DMS153 (cell line): ENCODE measurements around the gene AMDHD2.
A peak's percentile ranks its signal among the peaks of the same experiment; 100 is the strongest.

Experiments
- DNase-seq: peaks from one replicate; lab custom pipeline; 2025; lab: John Stamatoyannopoulos, UW

The AMDHD2 gene

DNA sequence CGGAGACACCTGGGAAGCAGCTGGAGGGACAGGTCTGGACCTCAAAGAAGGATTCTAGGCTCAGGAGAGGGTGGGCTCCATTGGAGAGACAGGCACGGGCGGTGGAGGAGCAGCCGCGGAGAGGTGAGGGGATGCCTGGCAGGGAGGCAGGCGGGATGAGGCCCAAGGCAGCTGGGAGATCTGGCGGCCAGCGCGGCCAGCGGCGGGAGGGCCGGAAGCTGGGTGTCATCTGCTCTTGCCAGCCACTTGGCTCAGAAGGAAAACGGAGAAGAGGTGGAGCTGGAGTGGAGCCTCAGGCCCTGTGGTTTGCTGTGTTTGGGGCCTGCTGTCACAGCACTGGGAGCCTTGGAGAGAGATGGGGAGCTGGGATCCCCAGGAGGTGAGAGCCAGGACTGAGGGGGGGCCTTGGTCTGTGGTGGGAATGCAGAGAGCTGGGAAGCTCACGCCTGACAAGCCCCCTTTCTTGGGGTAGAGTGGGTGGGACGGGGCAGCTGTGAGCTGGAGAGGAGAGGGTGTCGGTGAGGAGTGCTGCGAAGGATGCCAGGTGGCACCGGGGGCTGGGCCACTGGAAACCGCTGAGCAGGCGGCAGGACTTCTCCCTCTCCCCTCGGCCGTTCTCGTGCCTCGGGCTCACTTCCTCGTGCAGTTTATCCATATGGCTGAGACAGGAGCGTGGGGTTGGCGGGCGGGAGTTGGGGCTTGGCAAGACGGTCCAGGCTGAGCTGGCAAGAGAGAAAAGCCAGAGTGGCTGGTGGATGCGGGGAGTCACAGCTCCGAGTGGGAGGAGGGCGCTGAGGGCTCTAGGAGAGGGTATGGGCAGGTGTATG lies 37.2 kb upstream of the AMDHD2 start:
- peak; percentile 45 for DNase-seq

DNA sequence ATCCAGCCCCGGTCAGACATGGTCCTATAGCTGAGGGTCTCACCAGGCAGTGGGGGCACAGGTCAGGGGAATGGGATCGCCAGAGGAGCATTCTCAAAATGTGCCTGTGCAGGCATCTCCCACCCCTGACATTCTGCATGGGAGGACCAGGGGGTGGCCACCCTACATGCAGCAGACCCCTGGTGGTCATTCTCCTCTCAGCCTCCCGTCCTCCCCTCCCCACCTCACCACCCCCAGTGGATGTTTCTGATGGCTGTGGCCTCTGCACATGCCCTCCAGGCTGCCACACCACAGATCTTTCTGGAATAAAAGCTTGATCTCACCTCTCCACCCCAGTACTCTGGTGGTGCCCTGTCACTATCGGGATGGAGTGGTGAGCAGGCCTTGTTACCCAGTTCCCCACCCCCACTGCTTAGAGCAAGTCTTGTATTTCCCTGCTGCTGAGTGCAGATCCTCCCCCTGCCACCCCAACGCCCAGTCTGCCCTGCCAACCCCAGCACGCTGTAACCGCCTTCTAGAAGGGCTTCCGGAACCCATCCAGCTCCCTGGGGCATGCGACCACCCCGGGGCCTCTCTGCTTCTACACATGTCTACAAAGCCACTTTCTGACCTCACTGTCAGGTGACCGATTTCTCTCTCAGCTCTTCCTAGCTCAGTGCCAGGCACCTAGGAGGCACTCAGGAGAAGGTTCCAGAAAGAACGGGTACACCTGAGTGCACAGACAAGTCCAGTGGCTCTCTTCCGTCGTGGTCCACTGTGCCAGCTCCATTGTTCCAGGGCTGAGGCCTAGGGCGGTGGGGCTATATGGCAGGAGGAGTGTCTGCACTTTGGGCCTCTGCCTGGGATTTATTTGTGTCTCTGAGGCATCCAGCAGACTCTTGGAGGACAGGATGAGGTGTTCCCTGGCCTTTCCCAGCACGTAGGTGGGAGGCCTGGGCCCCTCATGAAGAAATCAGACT lies 36.0 kb upstream of the AMDHD2 start:
- no peak for DNase-seq

DNA sequence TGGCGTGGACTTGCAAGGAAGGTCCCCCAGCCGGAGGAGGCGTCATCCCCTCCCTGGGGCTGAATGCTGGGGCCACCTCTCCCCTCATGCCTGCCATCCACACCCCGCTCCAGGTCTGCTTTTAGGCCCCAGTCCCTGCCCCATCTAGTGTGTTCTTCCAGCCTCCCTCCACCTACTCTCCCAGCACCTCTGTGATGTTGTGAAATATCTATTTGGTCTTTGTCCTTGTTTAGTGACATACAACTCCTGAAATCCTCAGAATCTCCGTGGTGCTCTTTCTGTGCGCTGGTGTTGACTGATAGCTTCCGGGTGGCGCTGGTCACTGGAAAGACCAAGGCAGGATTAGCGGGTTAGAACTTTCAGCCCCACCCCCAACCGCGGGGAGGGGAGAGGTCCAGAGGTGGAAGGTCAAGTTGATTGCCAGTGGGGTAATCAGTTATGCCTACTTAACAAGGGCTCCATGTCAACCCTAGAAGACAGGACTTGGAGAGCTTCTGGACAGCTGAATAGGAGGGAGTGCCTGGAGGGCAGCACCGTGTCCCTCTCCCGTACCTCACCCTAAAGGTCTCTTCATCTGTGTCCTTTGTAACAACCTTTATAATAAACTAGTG lies 35.2 kb upstream of the AMDHD2 start:
- no peak for DNase-seq

DNA sequence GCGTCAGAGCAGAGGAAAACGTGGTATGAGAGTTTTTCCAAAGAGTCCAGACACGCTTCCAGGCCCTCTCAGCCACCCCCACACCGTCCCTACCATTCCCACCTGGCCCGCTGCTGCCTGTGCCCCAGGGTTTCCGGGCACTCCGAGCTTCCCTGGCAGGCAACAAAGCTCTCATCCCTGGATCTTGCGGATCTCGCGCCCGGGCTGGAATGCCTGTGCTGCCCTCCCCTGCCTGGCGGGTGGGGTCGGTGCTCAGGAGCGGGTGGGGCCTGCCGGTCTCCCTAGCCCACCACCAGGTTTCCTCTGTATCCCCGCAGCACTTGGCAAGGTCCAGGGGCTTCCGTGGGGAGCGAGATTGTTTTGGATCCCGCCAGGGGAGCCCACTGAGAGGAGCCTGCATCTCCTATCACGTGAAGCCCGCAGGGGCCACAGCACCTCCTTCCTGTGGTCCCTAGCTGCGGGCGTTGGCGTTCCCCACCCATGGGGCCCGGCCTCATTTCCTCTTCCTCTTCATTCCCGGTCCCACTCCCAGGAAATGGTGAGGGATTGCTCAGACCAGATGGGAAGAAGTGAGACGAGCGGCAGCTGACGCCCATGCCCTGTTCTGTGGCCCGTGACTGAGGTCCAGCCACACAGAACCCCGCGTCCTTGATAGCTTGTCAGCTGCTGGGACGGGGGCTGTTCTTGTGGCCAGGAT lies 34.2 kb upstream of the AMDHD2 start:
- no peak for DNase-seq

DNA sequence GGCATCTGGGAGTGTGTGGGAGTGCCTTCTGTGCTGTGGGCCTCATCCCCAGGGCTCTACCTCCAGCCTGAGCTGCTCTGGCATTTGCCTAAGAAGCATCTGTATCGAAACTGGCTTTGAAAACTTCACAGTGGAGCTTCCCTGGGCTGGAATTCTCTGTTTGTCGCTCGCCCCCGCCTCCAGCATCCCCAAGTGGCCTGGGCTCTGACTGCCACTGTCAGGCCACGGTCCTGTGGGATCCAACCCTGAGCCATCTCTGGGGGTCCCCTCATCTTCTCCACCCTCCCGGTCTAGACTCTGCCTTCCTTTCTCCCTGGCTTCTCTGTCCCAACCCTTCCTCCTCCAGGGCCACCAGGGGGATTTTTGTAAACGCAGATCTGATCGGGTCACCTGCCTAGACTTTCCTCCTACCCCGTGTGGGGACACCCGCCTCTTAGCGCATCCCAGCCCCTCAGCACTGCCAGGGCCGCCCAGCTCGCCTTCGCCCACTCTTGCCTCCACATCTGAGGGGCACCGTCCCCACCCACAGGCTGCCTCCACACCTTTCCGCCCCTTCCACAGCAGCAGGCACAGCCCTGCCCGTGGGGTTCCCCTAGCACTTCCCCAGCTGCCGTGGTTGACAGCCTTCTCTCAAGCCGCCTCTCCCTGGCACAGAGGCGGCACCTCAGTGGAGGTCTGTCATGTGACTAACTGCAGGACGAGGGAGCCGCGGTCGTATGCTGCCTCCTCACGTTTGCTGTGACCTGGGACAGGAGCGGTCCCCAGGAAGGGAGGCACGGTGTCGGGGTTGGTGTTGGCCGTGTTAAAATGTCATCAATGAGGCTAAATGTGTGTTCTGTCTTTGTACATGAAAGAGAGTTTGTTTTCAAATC lies 33.3 kb upstream of the AMDHD2 start:
- no peak for DNase-seq

DNA sequence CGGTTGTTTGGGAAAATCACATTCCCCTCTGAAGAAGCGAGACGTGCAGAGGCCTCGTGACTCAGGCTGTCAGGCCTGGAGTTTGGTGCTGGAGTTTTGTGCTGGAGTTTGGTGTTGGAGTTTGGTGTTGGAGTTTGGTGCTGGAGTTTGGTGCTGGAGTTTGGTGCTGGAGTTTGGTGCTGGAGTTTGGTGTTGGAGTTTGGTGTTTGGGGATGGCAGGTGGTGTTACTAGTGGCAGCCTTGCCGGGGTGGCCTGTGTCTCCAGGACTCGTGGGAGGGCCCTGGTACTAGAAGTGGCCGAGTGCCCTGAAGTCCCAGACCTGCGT lies 32.7 kb upstream of the AMDHD2 start:
- no peak for DNase-seq

DNA sequence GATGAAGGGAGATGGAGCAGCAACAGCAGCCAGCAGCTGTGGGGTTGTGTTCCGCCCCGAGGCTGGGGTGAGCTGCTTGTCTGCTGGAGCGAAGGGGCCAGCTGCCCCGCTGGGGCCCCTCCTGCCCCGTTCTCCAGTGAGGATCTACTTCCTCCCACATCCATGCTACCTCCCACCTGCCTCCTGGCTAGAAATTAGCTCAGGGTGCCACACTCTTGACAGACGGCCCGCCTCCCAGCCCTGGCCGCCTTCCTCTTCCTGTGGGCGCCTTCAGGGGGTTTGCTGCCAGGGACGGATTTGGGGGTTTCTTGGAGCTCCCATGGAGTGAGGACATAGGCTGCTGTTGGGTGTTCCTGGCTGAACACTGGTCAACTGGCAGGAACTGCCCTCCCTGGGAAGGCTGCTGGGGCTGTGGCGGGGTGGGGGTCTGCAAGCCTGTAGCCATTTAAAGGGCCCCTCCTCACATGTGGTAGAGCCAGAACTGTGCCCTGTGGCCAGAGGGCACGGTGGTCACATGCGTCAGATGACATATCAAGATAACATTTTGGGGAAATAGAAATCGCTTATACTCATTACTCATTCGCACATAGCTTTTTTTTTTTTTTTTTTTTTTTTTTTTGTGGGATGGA lies 32.2 kb upstream of the AMDHD2 start:
- DNase-seq, result no peak

DNA sequence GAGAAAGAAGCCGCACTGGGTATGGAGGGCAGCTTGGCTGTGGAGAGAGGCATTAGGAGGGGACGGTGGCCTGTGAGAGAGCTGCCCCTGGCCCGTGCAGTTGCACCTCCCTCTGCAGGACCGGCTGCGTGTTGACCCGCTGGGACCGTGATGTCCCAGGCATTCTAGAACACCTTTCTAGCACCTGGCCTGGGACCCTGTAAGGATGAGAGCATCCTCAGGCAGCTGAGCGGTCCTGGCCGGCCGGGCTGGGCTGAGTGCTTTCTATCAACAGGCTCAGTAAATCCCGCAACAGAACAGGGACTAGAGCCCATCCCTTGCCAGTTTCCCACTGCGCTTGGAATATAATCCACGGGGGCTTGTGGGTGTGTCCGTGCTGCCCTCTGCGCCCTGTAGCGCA lies 30.6 kb upstream of the AMDHD2 start:
- DNase-seq, result no peak

DNA sequence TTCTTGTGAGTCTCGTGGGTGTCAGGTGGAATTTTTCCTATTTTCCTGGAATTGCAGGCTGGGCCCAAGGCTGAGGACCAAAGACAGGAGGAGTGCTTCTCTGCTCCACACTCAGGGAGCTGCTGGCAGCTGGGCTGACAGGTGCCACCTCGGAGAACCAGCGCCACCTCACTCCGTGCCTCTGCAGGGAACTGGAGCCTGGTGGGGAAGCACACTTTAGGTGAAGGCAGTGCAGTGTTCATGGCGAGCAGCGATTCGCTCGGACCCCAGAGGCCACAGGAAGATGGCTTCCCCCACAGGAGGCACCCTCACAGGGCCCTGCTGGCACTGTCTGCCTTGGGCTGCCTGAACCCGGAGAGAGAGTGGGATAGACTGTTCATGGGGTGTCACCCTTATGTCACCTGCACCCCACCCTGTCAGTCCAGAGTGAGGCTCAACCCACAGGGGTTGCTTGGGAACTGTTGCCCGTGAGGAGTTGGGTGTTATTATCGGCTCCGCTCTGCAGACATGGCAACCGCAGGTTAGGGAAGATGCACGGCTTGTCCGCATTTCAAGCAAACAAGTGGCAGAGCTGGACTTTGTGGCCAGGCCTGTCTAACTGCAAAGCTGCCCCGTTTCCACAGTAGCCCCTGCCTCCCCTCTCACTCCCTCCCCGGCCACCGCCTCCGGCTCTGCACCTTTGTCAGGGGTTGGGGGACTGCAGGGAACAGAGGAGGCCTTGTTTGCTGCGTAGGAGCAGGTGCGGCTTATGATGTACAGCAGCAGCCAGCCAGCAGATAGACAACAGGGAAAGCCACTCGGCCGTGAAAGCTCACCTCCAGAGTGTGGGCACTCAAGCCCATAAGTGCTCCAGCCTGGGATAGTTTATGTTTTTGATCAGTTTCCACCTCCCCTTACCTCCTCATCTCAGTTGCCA lies 29.7 kb upstream of the AMDHD2 start:
- DNase-seq, result no peak

DNA sequence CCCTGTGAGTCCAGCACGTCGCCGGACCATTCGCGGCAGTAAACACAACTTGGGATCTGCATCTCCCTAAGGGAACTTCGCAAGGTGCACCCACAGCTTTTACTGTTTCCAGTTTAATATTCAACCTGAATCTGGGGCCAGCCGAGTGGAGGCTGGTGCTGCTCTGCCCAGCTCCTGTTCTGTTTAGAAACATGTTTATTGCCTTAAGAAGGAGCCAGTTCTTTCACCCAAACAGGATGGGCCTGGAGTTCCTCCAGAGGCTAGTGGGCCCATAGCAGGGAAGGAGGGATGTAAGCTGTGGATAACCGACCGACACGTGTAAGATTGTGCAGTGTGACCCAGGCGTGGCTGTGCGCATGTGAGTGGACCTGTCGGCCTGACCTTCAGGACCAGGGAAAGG lies 27.9 kb upstream of the AMDHD2 start:
- no peak for DNase-seq

DNA sequence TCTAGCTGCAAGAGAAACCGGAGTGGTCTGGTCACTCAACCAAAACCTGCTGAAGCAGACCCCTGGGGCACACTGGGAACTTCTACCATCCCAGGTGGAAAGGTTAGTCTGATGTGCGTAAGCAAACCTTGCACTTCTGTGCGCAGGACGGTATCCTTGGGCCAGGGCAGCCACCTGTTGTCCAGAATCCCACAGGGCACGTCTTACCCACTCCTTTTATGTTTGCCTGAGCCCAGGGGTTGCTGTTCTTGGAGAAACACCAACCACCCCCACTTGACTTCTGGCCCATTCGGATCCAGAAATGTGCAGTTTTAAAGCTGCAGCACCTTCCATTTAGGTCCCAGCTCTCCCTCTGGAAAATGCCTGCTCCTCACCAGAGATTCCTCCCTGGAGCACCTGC lies 26.6 kb upstream of the AMDHD2 start:
- DNase-seq, result no peak

DNA sequence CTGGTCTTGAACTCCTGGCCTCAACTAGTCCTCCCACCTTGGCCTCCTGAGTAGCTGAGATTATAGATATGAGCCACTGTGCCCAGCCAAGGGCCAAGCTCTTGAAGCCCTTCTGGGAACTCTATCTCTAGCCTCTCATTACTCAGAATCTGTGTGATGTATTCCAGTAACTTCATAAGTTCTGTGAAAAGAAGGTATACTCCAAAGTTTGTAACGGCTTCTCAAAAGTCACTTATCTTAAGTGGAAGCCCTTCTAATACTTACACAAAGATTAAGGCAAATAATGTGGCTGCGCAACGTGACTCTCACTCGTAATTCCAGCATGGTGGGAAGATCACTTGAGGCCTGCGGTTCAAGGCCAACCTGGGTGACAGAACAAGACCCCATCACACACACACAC lies 25.6 kb upstream of the AMDHD2 start:
- DNase-seq, result no peak

DNA sequence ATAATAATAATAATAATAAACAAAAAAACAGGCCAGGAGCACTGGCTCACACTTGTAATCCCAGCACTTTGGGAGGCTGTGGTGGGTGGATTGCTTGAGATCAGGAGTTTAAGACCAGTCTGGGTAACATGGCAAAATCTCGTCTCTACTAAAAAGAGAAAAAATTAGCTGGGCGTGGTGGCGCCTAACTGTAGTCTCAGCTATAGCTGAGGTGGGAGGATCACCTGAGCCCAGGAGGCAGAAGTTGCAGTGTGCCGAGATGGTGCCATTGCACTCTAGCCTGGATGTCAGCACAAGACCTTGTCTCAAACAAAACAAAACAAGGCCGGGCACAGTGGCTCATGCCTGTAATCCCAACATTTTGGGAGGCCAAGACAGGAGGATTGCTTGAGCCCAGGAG lies 25.1 kb upstream of the AMDHD2 start:
- no peak for DNase-seq

DNA sequence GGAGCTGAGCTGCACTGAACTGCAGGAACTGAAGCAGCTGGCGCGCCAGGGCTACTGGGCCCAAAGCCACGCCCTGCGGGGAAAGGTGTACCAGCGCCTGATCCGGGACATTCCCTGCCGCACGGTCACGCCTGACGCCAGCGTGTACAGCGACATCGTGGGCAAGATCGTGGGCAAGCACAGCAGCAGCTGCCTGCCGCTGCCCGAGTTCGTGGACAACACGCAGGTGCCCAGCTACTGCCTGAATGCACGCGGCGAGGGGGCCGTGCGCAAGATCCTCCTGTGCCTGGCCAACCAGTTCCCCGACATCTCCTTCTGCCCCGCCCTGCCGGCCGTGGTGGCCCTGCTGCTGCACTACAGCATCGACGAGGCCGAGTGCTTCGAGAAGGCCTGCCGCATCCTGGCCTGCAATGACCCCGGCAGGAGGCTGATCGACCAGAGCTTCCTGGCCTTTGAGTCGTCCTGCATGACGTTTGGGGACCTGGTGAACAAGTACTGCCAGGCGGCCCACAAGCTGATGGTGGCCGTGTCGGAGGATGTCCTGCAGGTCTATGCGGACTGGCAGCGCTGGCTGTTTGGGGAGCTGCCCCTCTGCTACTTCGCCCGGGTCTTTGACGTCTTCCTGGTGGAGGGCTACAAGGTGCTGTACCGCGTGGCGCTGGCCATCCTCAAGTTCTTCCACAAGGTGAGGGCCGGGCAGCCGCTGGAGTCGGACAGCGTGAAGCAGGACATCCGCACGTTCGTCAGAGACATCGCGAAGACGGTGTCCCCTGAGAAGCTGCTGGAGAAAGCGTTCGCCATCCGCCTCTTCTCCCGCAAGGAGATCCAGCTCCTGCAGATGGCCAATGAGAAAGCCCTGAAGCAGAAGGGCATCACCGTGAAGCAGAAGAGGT lies 23.7 kb upstream of the AMDHD2 start:
- no peak for DNase-seq

DNA sequence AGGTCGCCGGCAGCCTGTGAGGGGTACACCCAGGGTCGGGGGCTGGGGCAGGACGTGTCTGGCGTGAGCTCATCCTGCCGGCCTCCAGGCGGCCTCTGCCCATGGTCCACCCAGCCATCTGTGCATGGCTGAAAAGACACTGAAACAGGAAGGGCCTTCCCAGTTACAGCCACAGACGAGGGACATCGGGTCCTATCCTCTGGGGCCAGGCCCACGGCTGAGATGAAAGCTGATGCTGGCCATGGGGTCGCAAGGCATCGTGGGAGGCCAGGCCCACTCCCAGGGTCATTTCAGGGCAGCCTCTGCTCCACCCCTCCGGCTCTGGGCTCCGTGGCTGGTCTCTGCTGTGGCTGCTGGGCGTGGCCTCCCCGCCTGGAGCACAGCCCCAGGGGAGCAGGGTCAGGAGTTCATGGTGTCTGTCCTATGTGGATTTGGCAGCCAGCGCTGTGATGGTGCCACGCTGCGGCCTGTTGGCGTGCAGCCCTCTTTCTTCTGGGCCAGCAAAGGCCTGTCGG lies 23.0 kb upstream of the AMDHD2 start:
- no peak for DNase-seq

DNA sequence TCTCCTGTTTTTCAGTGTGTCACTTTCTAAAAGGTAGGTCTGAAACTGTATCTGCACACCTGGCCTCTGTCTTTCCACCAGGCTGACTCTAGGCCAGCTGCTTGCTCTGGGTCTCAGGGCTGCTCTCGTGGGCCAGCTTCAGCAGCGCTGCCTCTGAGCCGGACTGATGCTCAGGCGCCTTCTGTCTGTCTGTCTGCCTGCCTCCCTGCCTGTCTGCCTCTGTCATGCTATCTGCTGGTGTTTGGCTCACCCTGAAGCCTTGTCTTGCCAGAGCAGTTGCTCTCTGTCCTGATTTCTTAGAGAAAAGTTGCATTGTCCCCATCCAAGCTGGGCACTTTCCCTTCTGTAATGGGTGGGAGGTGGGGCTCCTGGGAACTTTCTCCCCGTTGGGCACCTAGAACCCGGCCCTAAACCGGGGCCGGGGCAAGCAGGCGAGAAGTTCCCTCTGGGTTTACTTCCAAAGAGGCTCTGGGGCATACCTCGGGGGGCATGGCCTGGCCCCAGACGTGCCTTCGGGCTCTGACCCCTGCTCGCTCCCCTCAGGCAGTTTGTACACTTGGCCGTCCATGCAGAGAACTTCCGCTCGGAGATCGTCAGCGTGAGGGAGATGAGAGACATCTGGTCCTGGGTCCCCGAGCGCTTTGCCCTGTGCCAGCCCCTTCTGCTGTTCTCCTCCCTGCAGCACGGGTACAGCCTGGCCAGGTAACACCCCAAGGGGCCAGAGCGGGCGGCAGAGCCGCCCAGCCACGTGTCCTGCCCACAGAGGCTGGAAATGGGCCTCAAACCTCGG lies 22.3 kb upstream of the AMDHD2 start:
- no peak for DNase-seq

DNA sequence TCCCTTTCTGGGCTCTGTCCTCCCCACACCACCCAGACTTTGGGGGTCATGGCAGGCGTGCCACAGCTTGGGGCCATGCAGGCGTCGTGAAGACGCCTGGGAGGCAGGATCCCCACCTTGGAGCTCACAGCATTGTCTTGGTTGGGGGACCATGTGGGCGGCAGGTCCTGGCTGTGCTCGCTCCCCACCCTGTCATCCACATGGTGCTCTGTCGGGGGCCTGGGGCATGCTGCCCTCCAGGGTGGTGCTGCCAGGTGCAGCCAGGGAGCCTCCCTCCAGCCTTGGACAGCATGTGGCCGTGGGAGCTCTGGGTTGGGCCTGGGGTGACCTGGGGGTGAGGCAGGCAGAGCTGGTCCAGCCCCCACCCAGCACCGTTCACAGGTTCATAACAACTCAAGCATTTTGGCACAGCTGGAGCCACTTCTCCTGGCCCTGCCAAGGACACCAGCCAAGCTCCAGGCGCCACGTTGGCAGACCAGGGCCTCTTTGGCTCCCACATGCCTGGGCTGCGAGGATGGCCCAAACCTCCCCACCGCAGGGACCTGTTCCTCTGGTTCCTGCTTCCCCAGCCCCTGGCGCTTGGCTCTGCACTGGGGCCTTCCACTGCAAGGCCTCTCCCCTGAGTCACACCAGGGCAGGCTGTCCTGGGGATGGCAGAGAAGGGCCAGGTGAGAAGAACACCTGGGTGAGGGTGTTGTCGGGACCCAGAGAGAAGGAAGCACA lies 21.5 kb upstream of the AMDHD2 start:
- no peak for DNase-seq
